ENCODE results near the gene OBSCN. TPM values are rescaled to one million over a fixed set of nuclear protein-coding genes. Genes with fewer than 3 reads are reported as not detected.

Gene OBSCN
- total and polyA plus RNA-seq, 5 donors from 2014 or later = 0.13 to 57.1 (median 1.1) TPM

DNA sequence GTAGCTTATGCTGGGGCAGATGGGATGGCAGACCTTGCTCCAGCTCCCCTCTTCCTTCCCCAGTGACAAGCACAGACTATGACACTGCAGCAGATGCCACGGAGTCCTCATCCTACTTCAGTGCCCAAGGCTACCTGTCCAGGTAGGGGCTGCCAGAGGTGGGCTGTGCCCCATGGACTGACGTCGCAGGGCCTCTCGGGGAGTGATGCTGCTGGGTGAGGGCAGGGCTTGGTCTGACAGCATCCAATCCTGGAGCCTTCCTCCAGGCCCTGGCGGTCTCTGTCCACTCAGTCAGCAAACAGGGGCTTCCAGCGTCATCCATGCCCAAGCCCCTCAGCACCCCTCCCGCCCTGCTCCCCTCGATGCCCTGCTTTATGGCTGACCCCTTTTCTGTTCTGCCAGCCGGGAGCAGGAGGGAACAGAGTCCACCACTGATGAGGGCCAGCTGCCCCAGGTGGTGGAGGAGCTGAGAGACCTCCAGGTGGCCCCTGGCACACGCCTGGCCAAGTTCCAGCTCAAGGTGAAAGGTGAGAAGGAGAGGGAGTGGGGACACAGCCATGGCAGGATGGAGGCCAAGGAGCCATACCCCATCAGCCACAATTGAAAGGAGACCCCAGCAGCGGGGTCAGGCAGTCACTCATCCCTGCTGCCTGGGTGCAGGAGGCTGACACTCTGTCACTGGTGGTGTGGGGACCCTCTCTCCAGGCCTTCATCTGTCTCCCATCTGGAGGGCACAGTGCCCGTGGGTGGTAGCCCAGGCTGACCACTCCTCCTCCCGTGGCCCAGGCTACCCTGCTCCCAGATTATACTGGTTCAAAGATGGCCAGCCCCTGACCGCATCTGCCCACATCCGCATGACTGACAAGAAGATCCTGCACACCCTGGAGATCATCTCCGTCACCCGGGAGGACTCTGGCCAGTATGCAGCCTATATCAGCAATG, 125.2 kb downstream of the OBSCN start:
- no peaks in the 10 kb centered on the region for H3K36me3 Mint-ChIP-seq
- Histone ChIP-seq H3K4me1 (ENCODE audit: control insufficient read depth, insufficient read depth, low read length, poor library complexity, severe bottlenecking) (no peaks in the 10 kb centered on the region), H3K36me3 (ENCODE audit: control insufficient read depth, insufficient read depth, low read length) (no peaks in the 10 kb centered on the region), H3K9me3 (ENCODE audit: control insufficient read depth in 2 of 2, low read length in 2 of 2) (no peaks in the 10 kb centered on the region), H3K4me3 (ENCODE audit: low read depth, low read length) (no peak overlapping the region), H3K27ac (ENCODE audit: insufficient read depth, low read length, poor library complexity, severe bottlenecking) (no peak overlapping the region), H3K27me3 (ENCODE audit: control insufficient read depth, insufficient read depth, low read length) (no peaks in the 10 kb centered on the region)
- DNase-seq = no peak
- H3K27ac Mint-ChIP-seq = no peak overlapping the region
- no peak overlapping the region for H3K4me3 Mint-ChIP-seq
- no peaks in the 10 kb centered on the region for H3K4me1 Mint-ChIP-seq
- H3K27me3 Mint-ChIP-seq = no peaks in the 10 kb centered on the region
- ATAC-seq (ENCODE audit: low read depth in 2 of 2) = no peak
- no peaks in the 10 kb centered on the region for H3K9me3 Mint-ChIP-seq

DNA sequence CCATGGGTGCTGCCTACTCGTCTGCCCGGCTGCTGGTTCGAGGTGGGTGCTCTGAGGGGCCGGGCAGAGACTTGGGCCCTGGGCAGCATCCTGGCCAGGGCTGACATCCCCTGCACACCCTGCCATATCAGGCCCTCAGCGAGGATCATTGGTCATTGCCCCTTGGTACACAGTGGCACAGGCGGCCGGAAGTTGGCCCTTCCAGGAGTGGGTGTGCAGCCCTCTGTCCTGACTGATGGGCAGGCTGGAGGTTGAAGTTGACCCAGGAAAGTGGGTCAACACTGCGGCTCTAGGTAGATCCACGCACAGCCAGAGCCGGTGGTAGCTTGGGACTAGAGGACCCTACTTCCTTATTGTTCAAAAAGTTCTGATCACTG, 125.9 kb downstream of the OBSCN start:
- no peaks in the 10 kb centered on the region for H3K4me1 ChIP-seq (ENCODE audit: control insufficient read depth, insufficient read depth, low read length, poor library complexity, severe bottlenecking)
- Mint-ChIP-seq H3K27me3 (no peaks in the 10 kb centered on the region), H3K9me3 (no peaks in the 10 kb centered on the region), H3K27ac (no peak overlapping the region), H3K4me1 (no peaks in the 10 kb centered on the region), H3K36me3 (no peaks in the 10 kb centered on the region), H3K4me3 (no peak overlapping the region)
- H3K36me3 ChIP-seq (ENCODE audit: control insufficient read depth, insufficient read depth, low read length) = no peaks in the 10 kb centered on the region
- DNase-seq (no peak), ATAC-seq (ENCODE audit: low read depth in 2 of 2) (no peak)
- H3K4me3 ChIP-seq (ENCODE audit: low read depth, low read length) = no peak overlapping the region
- H3K27ac ChIP-seq (ENCODE audit: insufficient read depth, low read length, poor library complexity, severe bottlenecking) = no peak overlapping the region
- H3K27me3 ChIP-seq (ENCODE audit: control insufficient read depth, insufficient read depth, low read length) = no peaks in the 10 kb centered on the region
- no peaks in the 10 kb centered on the region for H3K9me3 ChIP-seq (ENCODE audit: control insufficient read depth in 2 of 2, low read length in 2 of 2)

- no peak overlapping the region for H3K27ac Mint-ChIP-seq
- no peaks in the 10 kb centered on the region for H3K9me3 Mint-ChIP-seq
- ATAC-seq (ENCODE audit: low read depth in 2 of 2) (no peak), DNase-seq (no peak)
- no peak overlapping the region for H3K4me3 Mint-ChIP-seq
- no peaks in the 10 kb centered on the region for H3K27me3 Mint-ChIP-seq
- no peaks in the 10 kb centered on the region for H3K36me3 ChIP-seq (ENCODE audit: control insufficient read depth, insufficient read depth, low read length)
- H3K4me1 ChIP-seq (ENCODE audit: control insufficient read depth, insufficient read depth, low read length, poor library complexity, severe bottlenecking) = no peaks in the 10 kb centered on the region
- peaks cover 1% of the 10 kb centered on the region for H3K36me3 Mint-ChIP-seq
- no peak overlapping the region for H3K4me3 ChIP-seq (ENCODE audit: low read depth, low read length)
- H3K9me3 ChIP-seq (ENCODE audit: control insufficient read depth in 2 of 2, low read length in 2 of 2) = no peaks in the 10 kb centered on the region
- H3K4me1 Mint-ChIP-seq = no peaks in the 10 kb centered on the region
- H3K27ac ChIP-seq (ENCODE audit: insufficient read depth, low read length, poor library complexity, severe bottlenecking) = no peak overlapping the region
- no peaks in the 10 kb centered on the region for H3K27me3 ChIP-seq (ENCODE audit: control insufficient read depth, insufficient read depth, low read length)
Observed at GRCh38 chr1:228334226-228334935, 126.5 kb downstream of the OBSCN start.

GRCh38 chr1:228334954-228335353, 127.1 kb downstream of the OBSCN start:
- H3K4me3 Mint-ChIP-seq = no peak overlapping the region
- H3K4me1 ChIP-seq (ENCODE audit: control insufficient read depth, insufficient read depth, low read length, poor library complexity, severe bottlenecking) = no peaks in the 10 kb centered on the region
- H3K27ac Mint-ChIP-seq = no peak overlapping the region
- no peaks in the 10 kb centered on the region for H3K9me3 Mint-ChIP-seq
- no peak overlapping the region for H3K27ac ChIP-seq (ENCODE audit: insufficient read depth, low read length, poor library complexity, severe bottlenecking)
- H3K27me3 ChIP-seq (ENCODE audit: control insufficient read depth, insufficient read depth, low read length) = no peaks in the 10 kb centered on the region
- ATAC-seq (ENCODE audit: low read depth in 2 of 2) (no peak), DNase-seq (no peak)
- no peaks in the 10 kb centered on the region for H3K27me3 Mint-ChIP-seq
- no peaks in the 10 kb centered on the region for H3K9me3 ChIP-seq (ENCODE audit: control insufficient read depth in 2 of 2, low read length in 2 of 2)
- peaks cover 0 to 2% (median 0%) of the 10 kb centered on the region in 4 donors for H3K4me1 Mint-ChIP-seq
- no peaks in the 10 kb centered on the region for H3K36me3 ChIP-seq (ENCODE audit: control insufficient read depth, insufficient read depth, low read length)
- H3K36me3 Mint-ChIP-seq = peaks cover 4% of the 10 kb centered on the region
- no peak overlapping the region for H3K4me3 ChIP-seq (ENCODE audit: low read depth, low read length)

GRCh38 chr1:228335406-228336307, 127.8 kb downstream of the OBSCN start:
- Histone ChIP-seq H3K27me3 (ENCODE audit: control insufficient read depth, insufficient read depth, low read length) (no peaks in the 10 kb centered on the region), H3K36me3 (ENCODE audit: control insufficient read depth, insufficient read depth, low read length) (no peaks in the 10 kb centered on the region), H3K4me1 (ENCODE audit: control insufficient read depth, insufficient read depth, low read length, poor library complexity, severe bottlenecking) (no peaks in the 10 kb centered on the region), H3K27ac (ENCODE audit: insufficient read depth, low read length, poor library complexity, severe bottlenecking) (no peak overlapping the region), H3K4me3 (ENCODE audit: low read depth, low read length) (no peak overlapping the region), H3K9me3 (ENCODE audit: control insufficient read depth in 2 of 2, low read length in 2 of 2) (no peaks in the 10 kb centered on the region)
- Mint-ChIP-seq H3K9me3 (no peaks in the 10 kb centered on the region), H3K27me3 (no peaks in the 10 kb centered on the region), H3K4me1 (peaks cover 0 to 2% (median 0%) of the 10 kb centered on the region in 4 donors), H3K4me3 (no peak overlapping the region), H3K36me3 (peaks cover 4% of the 10 kb centered on the region), H3K27ac (no peak overlapping the region)
- DNase-seq (no peak), ATAC-seq (ENCODE audit: low read depth in 2 of 2) (no peak)

DNA sequence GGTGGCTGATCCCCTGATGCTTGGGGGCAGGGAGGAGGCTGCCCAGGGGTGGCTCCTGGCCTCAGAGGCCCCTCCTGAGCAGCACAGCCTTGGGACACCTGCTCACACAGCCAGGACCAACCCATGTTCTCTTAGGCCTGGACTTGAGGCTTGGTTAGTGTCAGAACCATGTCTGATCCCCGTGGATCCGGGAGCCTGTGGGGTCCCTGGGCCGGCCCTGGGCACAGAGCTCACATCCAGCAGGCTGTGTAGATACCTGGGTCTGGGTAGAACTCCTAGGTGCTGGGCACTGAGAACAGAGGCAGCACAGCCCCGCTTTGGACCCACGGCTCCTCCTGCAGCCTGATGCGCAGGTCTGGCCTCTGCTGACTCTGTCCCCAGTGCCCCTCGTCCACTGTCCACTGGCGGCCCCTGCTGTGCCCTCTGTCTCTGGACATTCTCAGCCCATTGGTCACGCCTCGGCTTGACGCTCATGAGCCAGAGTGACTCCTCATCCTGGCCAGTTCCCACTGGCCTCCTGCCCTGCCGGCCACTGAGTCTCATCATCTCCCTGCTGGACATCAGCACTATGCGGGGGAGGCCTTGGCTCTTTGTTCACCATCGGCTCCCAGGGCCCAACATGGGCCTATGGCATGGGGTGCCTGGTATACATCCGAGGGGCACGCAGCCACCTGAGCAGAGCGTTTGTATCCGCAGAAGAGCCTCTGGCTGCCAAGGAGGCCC, 128.6 kb downstream of the OBSCN start:
- DNase-seq = no peak
- H3K27ac Mint-ChIP-seq = no peak overlapping the region
- no peak for ATAC-seq (ENCODE audit: low read depth in 2 of 2)

DNA sequence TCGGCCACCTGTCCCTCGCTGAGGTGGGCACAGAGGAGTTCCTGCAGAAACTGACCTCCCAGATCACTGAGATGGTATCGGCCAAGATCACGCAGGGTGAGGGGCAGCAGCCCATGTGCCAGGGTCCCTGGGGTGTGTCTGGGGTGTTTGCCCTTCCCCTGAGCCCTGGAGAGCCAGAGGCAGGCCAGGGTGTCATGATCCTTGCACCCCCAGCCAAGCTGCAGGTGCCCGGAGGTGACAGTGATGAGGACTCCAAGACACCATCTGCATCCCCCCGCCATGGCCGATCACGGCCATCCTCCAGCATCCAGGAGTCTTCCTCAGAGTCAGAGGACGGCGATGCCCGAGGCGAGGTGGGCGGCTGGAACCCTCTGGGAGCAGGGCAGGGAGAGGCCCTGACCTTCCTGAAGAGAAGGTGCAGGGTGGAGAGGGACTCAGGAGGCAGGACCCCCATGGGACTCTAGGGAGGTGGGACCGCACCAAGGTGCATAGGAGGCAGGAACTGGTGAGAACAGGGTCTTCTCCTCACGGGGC, 129.3 kb downstream of the OBSCN start:
- H3K27ac ChIP-seq (ENCODE audit: insufficient read depth, low read length, poor library complexity, severe bottlenecking) = no peak overlapping the region
- H3K27me3 ChIP-seq (ENCODE audit: control insufficient read depth, insufficient read depth, low read length) = no peaks in the 10 kb centered on the region
- Mint-ChIP-seq H3K4me1 (peaks cover 0 to 2% (median 0%) of the 10 kb centered on the region in 4 donors), H3K9me3 (no peaks in the 10 kb centered on the region), H3K27me3 (no peaks in the 10 kb centered on the region), H3K27ac (no peak overlapping the region), H3K36me3 (peaks cover 5% of the 10 kb centered on the region), H3K4me3 (no peak overlapping the region)
- ATAC-seq (ENCODE audit: low read depth in 2 of 2) (no peak), DNase-seq (no peak)
- no peaks in the 10 kb centered on the region for H3K4me1 ChIP-seq (ENCODE audit: control insufficient read depth, insufficient read depth, low read length, poor library complexity, severe bottlenecking)
- H3K36me3 ChIP-seq (ENCODE audit: control insufficient read depth, insufficient read depth, low read length) = no peaks in the 10 kb centered on the region
- no peak overlapping the region for H3K4me3 ChIP-seq (ENCODE audit: low read depth, low read length)
- no peaks in the 10 kb centered on the region for H3K9me3 ChIP-seq (ENCODE audit: control insufficient read depth in 2 of 2, low read length in 2 of 2)

More for the DNA sequence above, 128.6 kb downstream of the OBSCN start:
- Histone ChIP-seq H3K9me3 (ENCODE audit: control insufficient read depth in 2 of 2, low read length in 2 of 2) (no peaks in the 10 kb centered on the region), H3K36me3 (ENCODE audit: control insufficient read depth, insufficient read depth, low read length) (no peaks in the 10 kb centered on the region), H3K27me3 (ENCODE audit: control insufficient read depth, insufficient read depth, low read length) (no peaks in the 10 kb centered on the region), H3K4me1 (ENCODE audit: control insufficient read depth, insufficient read depth, low read length, poor library complexity, severe bottlenecking) (no peaks in the 10 kb centered on the region), H3K27ac (ENCODE audit: insufficient read depth, low read length, poor library complexity, severe bottlenecking) (no peak overlapping the region), H3K4me3 (ENCODE audit: low read depth, low read length) (no peak overlapping the region)
- H3K9me3 Mint-ChIP-seq = no peaks in the 10 kb centered on the region
- peaks cover 4% of the 10 kb centered on the region for H3K36me3 Mint-ChIP-seq
- peaks cover 0 to 2% (median 0%) of the 10 kb centered on the region in 4 donors for H3K4me1 Mint-ChIP-seq
- no peak overlapping the region for H3K4me3 Mint-ChIP-seq
- H3K27me3 Mint-ChIP-seq = no peaks in the 10 kb centered on the region

All from CD4-positive, CD25-positive, alpha-beta regulatory T cell (primary cell).